GM23338 (cell line): ENCODE data around the gene CCL21.

Source experiments
- EZH2 ChIP-seq: fragments of 200-600 bp; sonication (generic); IDR thresholded peaks from one replicate; pipeline ENCODE4 v1.8.0; 2017; ENCODE audit warnings: antibody characterized with exemption, mild to moderate bottlenecking, low read depth; ENCODE audit not compliant: unreplicated experiment
- EZH2phosphoT487 ChIP-seq: fragments of 200-600 bp; sonication (generic); IDR thresholded peaks from one replicate; pipeline ENCODE4 v1.8.1; 2018; ENCODE audit warnings: antibody characterized with exemption; ENCODE audit not compliant: unreplicated experiment
- JUNB ChIP-seq: IDR thresholded peaks from one replicate; pipeline ENCODE4 v1.6.1; 2016; ENCODE audit warnings: antibody characterized with exemption; ENCODE audit not compliant: unreplicated experiment
- NANOG ChIP-seq: IDR thresholded peaks from 2 replicates; pipeline ENCODE4 v1.6.1; 2016; ENCODE audit warnings: antibody characterized with exemption, borderline replicate concordance
- POLR2AphosphoS5 ChIP-seq: IDR thresholded peaks from 2 replicates; pipeline ENCODE4 v1.6.1; 2016; ENCODE audit warnings: antibody characterized with exemption, low read depth
- ZNF331 ChIP-seq: fragments of 250-450 bp; sonication (Bioruptor Pico); IDR thresholded peaks from 2 replicates; pipeline ENCODE4 v1.5.0; 2020; ENCODE audit warnings: low read depth, mild to moderate bottlenecking, moderate library complexity
- TF ChIP-seq, protein P1 (sequence below), 2 experiments: fragments of 200-600 bp in 1 of 2; sonication (generic) in 1 of 2; conservative IDR thresholded peaks; 2 replicates each; pipeline versions ENCODE4 v1.5.1 to v1.6.1; 2016 to 2017; ENCODE audit warnings: antibody characterized with exemption in 2 of 2, low read depth in 2 of 2, mild to moderate bottlenecking in 2 of 2, moderate library complexity in 1 of 2
- TF ChIP-seq, protein P2 (sequence below): IDR thresholded peaks from one replicate; pipeline ENCODE4 v1.6.1; 2018; ENCODE audit warnings: antibody characterized with exemption; ENCODE audit not compliant: unreplicated experiment
- TF ChIP-seq, protein P3 (sequence below): fragments of 250-450 bp; sonication (Bioruptor Pico); IDR thresholded peaks from 2 replicates; pipeline ENCODE4 v1.5.0; 2020; ENCODE audit warnings: mild to moderate bottlenecking, moderate library complexity
- TF ChIP-seq, protein P4 (sequence below): IDR thresholded peaks from 2 replicates; pipeline ENCODE4 v1.6.1; 2016; ENCODE audit warnings: antibody characterized with exemption

DNA sequence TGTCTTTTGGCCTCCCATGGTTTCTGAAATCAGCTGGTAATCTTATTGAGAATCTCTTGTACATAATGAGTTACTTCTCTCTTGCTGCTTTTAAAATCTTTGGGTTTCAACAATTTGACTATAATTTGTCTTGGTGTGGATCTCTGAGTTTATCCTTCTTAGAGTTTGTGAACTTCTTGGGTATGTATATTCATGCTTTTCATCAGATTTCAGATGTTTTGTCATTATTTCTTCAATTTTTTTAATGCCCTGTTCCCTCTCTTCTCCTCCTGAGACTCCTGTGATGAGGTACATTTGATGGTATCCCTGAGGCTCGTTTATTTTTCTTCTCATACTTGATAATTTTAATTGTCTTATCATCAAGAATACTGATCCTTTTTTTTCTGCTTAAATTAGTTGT lies 2.2 kb upstream of the CCL21 start:
- TF ChIP-seq, protein P1, sequence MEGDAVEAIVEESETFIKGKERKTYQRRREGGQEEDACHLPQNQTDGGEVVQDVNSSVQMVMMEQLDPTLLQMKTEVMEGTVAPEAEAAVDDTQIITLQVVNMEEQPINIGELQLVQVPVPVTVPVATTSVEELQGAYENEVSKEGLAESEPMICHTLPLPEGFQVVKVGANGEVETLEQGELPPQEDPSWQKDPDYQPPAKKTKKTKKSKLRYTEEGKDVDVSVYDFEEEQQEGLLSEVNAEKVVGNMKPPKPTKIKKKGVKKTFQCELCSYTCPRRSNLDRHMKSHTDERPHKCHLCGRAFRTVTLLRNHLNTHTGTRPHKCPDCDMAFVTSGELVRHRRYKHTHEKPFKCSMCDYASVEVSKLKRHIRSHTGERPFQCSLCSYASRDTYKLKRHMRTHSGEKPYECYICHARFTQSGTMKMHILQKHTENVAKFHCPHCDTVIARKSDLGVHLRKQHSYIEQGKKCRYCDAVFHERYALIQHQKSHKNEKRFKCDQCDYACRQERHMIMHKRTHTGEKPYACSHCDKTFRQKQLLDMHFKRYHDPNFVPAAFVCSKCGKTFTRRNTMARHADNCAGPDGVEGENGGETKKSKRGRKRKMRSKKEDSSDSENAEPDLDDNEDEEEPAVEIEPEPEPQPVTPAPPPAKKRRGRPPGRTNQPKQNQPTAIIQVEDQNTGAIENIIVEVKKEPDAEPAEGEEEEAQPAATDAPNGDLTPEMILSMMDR (conservative IDR thresholded peaks at IDR 0.05; ENCODE audit: low read depth in 2 of 2) = no peak
- TF ChIP-seq EZH2phosphoT487 (no peak), POLR2AphosphoS5 (no peak), ZNF331 (CRISPR knock-in tag) (no peak), EZH2 (no peak), JUNB (no peak), NANOG (no peak)
- TF ChIP-seq, protein P2, sequence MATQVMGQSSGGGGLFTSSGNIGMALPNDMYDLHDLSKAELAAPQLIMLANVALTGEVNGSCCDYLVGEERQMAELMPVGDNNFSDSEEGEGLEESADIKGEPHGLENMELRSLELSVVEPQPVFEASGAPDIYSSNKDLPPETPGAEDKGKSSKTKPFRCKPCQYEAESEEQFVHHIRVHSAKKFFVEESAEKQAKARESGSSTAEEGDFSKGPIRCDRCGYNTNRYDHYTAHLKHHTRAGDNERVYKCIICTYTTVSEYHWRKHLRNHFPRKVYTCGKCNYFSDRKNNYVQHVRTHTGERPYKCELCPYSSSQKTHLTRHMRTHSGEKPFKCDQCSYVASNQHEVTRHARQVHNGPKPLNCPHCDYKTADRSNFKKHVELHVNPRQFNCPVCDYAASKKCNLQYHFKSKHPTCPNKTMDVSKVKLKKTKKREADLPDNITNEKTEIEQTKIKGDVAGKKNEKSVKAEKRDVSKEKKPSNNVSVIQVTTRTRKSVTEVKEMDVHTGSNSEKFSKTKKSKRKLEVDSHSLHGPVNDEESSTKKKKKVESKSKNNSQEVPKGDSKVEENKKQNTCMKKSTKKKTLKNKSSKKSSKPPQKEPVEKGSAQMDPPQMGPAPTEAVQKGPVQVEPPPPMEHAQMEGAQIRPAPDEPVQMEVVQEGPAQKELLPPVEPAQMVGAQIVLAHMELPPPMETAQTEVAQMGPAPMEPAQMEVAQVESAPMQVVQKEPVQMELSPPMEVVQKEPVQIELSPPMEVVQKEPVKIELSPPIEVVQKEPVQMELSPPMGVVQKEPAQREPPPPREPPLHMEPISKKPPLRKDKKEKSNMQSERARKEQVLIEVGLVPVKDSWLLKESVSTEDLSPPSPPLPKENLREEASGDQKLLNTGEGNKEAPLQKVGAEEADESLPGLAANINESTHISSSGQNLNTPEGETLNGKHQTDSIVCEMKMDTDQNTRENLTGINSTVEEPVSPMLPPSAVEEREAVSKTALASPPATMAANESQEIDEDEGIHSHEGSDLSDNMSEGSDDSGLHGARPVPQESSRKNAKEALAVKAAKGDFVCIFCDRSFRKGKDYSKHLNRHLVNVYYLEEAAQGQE = no peak
- TF ChIP-seq, protein P3, sequence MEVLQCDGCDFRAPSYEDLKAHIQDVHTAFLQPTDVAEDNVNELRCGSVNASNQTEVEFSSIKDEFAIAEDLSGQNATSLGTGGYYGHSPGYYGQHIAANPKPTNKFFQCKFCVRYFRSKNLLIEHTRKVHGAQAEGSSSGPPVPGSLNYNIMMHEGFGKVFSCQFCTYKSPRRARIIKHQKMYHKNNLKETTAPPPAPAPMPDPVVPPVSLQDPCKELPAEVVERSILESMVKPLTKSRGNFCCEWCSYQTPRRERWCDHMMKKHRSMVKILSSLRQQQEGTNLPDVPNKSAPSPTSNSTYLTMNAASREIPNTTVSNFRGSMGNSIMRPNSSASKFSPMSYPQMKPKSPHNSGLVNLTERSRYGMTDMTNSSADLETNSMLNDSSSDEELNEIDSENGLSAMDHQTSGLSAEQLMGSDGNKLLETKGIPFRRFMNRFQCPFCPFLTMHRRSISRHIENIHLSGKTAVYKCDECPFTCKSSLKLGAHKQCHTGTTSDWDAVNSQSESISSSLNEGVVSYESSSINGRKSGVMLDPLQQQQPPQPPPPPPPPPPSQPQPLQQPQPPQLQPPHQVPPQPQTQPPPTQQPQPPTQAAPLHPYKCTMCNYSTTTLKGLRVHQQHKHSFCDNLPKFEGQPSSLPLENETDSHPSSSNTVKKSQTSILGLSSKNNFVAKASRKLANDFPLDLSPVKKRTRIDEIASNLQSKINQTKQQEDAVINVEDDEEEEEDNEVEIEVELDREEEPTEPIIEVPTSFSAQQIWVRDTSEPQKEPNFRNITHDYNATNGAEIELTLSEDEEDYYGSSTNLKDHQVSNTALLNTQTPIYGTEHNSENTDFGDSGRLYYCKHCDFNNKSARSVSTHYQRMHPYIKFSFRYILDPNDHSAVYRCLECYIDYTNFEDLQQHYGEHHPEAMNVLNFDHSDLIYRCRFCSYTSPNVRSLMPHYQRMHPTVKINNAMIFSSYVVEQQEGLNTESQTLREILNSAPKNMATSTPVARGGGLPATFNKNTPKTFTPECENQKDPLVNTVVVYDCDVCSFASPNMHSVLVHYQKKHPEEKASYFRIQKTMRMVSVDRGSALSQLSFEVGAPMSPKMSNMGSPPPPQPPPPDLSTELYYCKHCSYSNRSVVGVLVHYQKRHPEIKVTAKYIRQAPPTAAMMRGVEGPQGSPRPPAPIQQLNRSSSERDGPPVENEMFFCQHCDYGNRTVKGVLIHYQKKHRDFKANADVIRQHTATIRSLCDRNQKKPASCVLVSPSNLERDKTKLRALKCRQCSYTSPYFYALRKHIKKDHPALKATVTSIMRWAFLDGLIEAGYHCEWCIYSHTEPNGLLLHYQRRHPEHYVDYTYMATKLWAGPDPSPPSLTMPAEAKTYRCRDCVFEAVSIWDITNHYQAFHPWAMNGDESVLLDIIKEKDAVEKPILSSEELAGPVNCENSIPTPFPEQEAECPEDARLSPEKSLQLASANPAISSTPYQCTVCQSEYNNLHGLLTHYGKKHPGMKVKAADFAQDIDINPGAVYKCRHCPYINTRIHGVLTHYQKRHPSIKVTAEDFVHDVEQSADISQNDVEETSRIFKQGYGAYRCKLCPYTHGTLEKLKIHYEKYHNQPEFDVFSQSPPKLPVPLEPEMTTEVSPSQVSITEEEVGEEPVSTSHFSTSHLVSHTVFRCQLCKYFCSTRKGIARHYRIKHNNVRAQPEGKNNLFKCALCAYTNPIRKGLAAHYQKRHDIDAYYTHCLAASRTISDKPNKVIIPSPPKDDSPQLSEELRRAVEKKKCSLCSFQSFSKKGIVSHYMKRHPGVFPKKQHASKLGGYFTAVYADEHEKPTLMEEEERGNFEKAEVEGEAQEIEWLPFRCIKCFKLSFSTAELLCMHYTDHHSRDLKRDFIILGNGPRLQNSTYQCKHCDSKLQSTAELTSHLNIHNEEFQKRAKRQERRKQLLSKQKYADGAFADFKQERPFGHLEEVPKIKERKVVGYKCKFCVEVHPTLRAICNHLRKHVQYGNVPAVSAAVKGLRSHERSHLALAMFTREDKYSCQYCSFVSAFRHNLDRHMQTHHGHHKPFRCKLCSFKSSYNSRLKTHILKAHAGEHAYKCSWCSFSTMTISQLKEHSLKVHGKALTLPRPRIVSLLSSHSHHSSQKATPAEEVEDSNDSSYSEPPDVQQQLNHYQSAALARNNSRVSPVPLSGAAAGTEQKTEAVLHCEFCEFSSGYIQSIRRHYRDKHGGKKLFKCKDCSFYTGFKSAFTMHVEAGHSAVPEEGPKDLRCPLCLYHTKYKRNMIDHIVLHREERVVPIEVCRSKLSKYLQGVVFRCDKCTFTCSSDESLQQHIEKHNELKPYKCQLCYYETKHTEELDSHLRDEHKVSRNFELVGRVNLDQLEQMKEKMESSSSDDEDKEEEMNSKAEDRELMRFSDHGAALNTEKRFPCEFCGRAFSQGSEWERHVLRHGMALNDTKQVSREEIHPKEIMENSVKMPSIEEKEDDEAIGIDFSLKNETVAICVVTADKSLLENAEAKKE (CRISPR knock-in tag) = no peak
- TF ChIP-seq, protein P4, sequence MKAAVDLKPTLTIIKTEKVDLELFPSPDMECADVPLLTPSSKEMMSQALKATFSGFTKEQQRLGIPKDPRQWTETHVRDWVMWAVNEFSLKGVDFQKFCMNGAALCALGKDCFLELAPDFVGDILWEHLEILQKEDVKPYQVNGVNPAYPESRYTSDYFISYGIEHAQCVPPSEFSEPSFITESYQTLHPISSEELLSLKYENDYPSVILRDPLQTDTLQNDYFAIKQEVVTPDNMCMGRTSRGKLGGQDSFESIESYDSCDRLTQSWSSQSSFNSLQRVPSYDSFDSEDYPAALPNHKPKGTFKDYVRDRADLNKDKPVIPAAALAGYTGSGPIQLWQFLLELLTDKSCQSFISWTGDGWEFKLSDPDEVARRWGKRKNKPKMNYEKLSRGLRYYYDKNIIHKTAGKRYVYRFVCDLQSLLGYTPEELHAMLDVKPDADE = no peak
